ENCODE data around the gene PRKCE. TPM values are rescaled to one million over a fixed set of nuclear protein-coding genes. Genes with fewer than 3 reads are reported as not detected.
A peak's percentile ranks its signal among the peaks of the same experiment; 100 is the strongest.

PRKCE gene
- total and polyA plus RNA-seq, 2 donors (not counting 3 experiments of a cell fraction or from before 2014, with no cell fraction given), result 27.9 to 33.9 TPM

- no peak overlapping the region for H3K27ac ChIP-seq (ENCODE audit: insufficient read depth, low read depth, low read length)
- no peaks in the 10 kb centered on the region for H3K9me1 ChIP-seq (replicated peaks; ENCODE audit: control insufficient read depth, extremely low read depth, insufficient read depth, low read length)
- H3K27me3 ChIP-seq (ENCODE audit: control insufficient read depth in 2 of 2, insufficient read depth in 2 of 2, low read length in 2 of 2), result no peaks in the 10 kb centered on the region
- CTCF ChIA-PET, result interaction anchor here (1.0 to 1.6 kb wide), 5 partner anchors 8 to 176 kb away, joined by 3 to 4 read pairs (median 3); no protein-coding TSS in a partner anchor
- no peaks in the 10 kb centered on the region for H3K79me2 ChIP-seq (ENCODE audit: control insufficient read depth, insufficient read depth, low read length)
- peaks cover 7% of the 10 kb centered on the region for H3K4me1 ChIP-seq (ENCODE audit: control insufficient read depth, extremely low read depth, insufficient read depth, low read length)
- FAIRE-seq (peak; percentile 83), DNase-seq (ENCODE audit: low read depth, low spot score) (peak; percentile 70)
- peaks cover 0 to 12% of the 10 kb centered on the region in 2 experiments for H3K36me3 ChIP-seq (ENCODE audit: control insufficient read depth in 2 of 2, extremely low read depth in 1 of 2, insufficient read depth in 2 of 2, low read length in 2 of 2)
- dilution Hi-C loops (cut with MboI; ENCODE audit: extremely low pct_ligation_motif_present, low sequenced_read_pairs) (no loop called here), intact Hi-C loops (cut with micrococcal nuclease) (loop anchor here (5.0 kb wide), 1 partner anchor 175 kb away; no protein-coding TSS in a partner anchor)
- BruUV-seq (replicated peaks), result no TSS peak
- peak overlapping the region; percentile 43 for H3K9ac ChIP-seq (replicated peaks; ENCODE audit: extremely low read depth, insufficient read depth, low read length)
- H3K9me3 ChIP-seq (replicated peaks; ENCODE audit: control insufficient read depth, insufficient read depth, low read length), result no peaks in the 10 kb centered on the region
- H3K4me2 ChIP-seq (ENCODE audit: insufficient read depth, low read length), result peak overlapping the region; percentile 37
- no peak overlapping the region for H2AFZ ChIP-seq (ENCODE audit: low read depth, low read length)
- POLR2A ChIA-PET, result interaction anchor here (0.7 kb wide), 1 partner anchor 124 kb away, joined by 4 read pairs; no protein-coding TSS in a partner anchor
- no peak overlapping the region for H3K4me3 ChIP-seq (replicated peaks in 1 of 3; ENCODE audit: insufficient read depth in 1 of 3, low read depth in 1 of 3, low read length in 3 of 3)
- TF ChIP-seq GATA2 (IDR thresholded peaks at IDR 0.05; ENCODE audit: insufficient read depth, insufficient read length, low read depth, low read length) (no peak), POLR2AphosphoS5 (IDR thresholded peaks at IDR 0.05; ENCODE audit: insufficient read depth, low read depth, low read length) (no peak), JUN (IDR thresholded peaks at IDR 0.05; ENCODE audit: borderline replicate concordance, insufficient read depth, insufficient read length, low read depth) (no peak), FOS (IDR thresholded peaks at IDR 0.05; ENCODE audit: borderline replicate concordance, insufficient read depth, low read length) (no peak)
- no peaks in the 10 kb centered on the region for H4K20me1 ChIP-seq (replicated peaks; ENCODE audit: control insufficient read depth, extremely low read depth, insufficient read depth, low read length)
These were observed 535.7 kb downstream of the PRKCE start for GRCh38 chr2:46187112-46187618.

GRCh38 chr2:46188041-46188716 is 536.7 kb downstream of the PRKCE start:
- H3K79me2 ChIP-seq (ENCODE audit: control insufficient read depth, insufficient read depth, low read length), result no peaks in the 10 kb centered on the region
- H3K27me3 ChIP-seq (ENCODE audit: control insufficient read depth in 2 of 2, insufficient read depth in 2 of 2, low read length in 2 of 2), result no peaks in the 10 kb centered on the region
- peaks cover 7% of the 10 kb centered on the region for H3K4me1 ChIP-seq (ENCODE audit: control insufficient read depth, extremely low read depth, insufficient read depth, low read length)
- no TSS peak for BruUV-seq (replicated peaks)
- ChIA-PET CTCF (interaction anchor here (1.1 to 1.6 kb wide), 3 partner anchors 9 to 125 kb away, joined by 3 to 6 read pairs (median 4); no protein-coding TSS in a partner anchor), POLR2A (interaction anchor here (0.7 kb wide), 1 partner anchor 125 kb away, joined by 4 read pairs; no protein-coding TSS in a partner anchor)
- no peak overlapping the region for H3K4me2 ChIP-seq (ENCODE audit: insufficient read depth, low read length)
- FAIRE-seq, result no peak
- intact Hi-C loops (cut with micrococcal nuclease), result loop anchor here (5.0 kb wide), 1 partner anchor 176 kb away; no protein-coding TSS in a partner anchor
- H4K20me1 ChIP-seq (replicated peaks; ENCODE audit: control insufficient read depth, extremely low read depth, insufficient read depth, low read length), result no peaks in the 10 kb centered on the region
- TF ChIP-seq MAX (IDR thresholded peaks at IDR 0.05; ENCODE audit: insufficient read depth, insufficient read length) (no peak), CTCF (IDR thresholded peaks at IDR 0.05; ENCODE audit: extremely low read depth in 1 of 2, insufficient read depth in 1 of 2, low read depth in 1 of 2, low read length in 2 of 2) (no peak), POLR2AphosphoS5 (IDR thresholded peaks at IDR 0.05; ENCODE audit: insufficient read depth, low read depth, low read length) (no peak), MYC (IDR thresholded peaks at IDR 0.05; ENCODE audit: low read depth, low read length) (no peak), FOS (IDR thresholded peaks at IDR 0.05; ENCODE audit: borderline replicate concordance, insufficient read depth, low read length) (no peak), EZH2 (IDR thresholded peaks at IDR 0.05; ENCODE audit: borderline replicate concordance, low read depth, low read length, severe bottlenecking) (no peak), GATA2 (IDR thresholded peaks at IDR 0.05; ENCODE audit: insufficient read depth, insufficient read length, low read depth, low read length) (no peak), POLR2A (IDR thresholded peaks at IDR 0.05; ENCODE audit: low read depth, low read length) (no peak), JUN (IDR thresholded peaks at IDR 0.05; ENCODE audit: borderline replicate concordance, insufficient read depth, insufficient read length, low read depth) (no peak)
- peaks cover 0 to 11% of the 10 kb centered on the region in 2 experiments for H3K36me3 ChIP-seq (ENCODE audit: control insufficient read depth in 2 of 2, extremely low read depth in 1 of 2, insufficient read depth in 2 of 2, low read length in 2 of 2)
- H3K9me3 ChIP-seq (replicated peaks; ENCODE audit: control insufficient read depth, insufficient read depth, low read length), result no peaks in the 10 kb centered on the region
- no peak overlapping the region for H3K4me3 ChIP-seq (replicated peaks in 1 of 3; ENCODE audit: insufficient read depth in 1 of 3, low read depth in 1 of 3, low read length in 3 of 3)
- peak; percentile 61 for DNase-seq (ENCODE audit: low read depth, low spot score)
- no peak overlapping the region for H2AFZ ChIP-seq (ENCODE audit: low read depth, low read length)
- no peak overlapping the region for H3K27ac ChIP-seq (ENCODE audit: insufficient read depth, low read depth, low read length)
- no peak overlapping the region for H3K9ac ChIP-seq (replicated peaks; ENCODE audit: extremely low read depth, insufficient read depth, low read length)
- dilution Hi-C loops (cut with MboI; ENCODE audit: extremely low pct_ligation_motif_present, low sequenced_read_pairs), result no loop called here
- no peaks in the 10 kb centered on the region for H3K9me1 ChIP-seq (replicated peaks; ENCODE audit: control insufficient read depth, extremely low read depth, insufficient read depth, low read length)
